Glutamatergic neuron (in vitro differentiated cells): ENCODE results near the gene CCDC85C. TPM values are rescaled to one million over a fixed set of nuclear protein-coding genes. Genes with fewer than 3 reads are reported as not detected.

Experiments
- DNase-seq: peaks from one replicate; pipeline ENCODE4 v3.0.0; 2022
- H3K27ac Mint-ChIP-seq: one replicate; pipeline ENCODE4 v1.8.0; 2020; ENCODE audit warnings: mild to moderate bottlenecking, mixed read lengths, inconsistent platforms; ENCODE audit not compliant: unreplicated experiment
- H3K27me3 Mint-ChIP-seq: one replicate; pipeline ENCODE4 v1.8.0; 2020; ENCODE audit warnings: mild to moderate bottlenecking, moderate library complexity, mixed read lengths, inconsistent platforms; ENCODE audit not compliant: unreplicated experiment
- H3K36me3 Mint-ChIP-seq: one replicate; pipeline ENCODE4 v1.8.0; 2020; ENCODE audit warnings: mild to moderate bottlenecking, mixed read lengths, inconsistent platforms; ENCODE audit not compliant: unreplicated experiment
- H3K4me1 Mint-ChIP-seq: one replicate; pipeline ENCODE4 v1.8.0; 2020; ENCODE audit warnings: mild to moderate bottlenecking, low read depth, mixed read lengths, inconsistent platforms; ENCODE audit not compliant: unreplicated experiment
- H3K4me3 Mint-ChIP-seq: one replicate; pipeline ENCODE4 v1.8.0; 2020; ENCODE audit warnings: mild to moderate bottlenecking, mixed read lengths, inconsistent platforms; ENCODE audit not compliant: unreplicated experiment
- H3K9me3 Mint-ChIP-seq: one replicate; pipeline ENCODE4 v1.8.0; 2020; ENCODE audit warnings: mild to moderate bottlenecking, moderate library complexity, mixed read lengths, inconsistent platforms; ENCODE audit not compliant: unreplicated experiment
- CTCF ChIP-seq: fragments of 200-600 bp; sonication (generic); IDR thresholded peaks from one replicate; pipeline ENCODE4 v1.5.0; 2021; ENCODE audit not compliant: partially characterized antibody, unreplicated experiment
- total RNA-seq: library from RNA; stranded (reverse); fragmentation: NEBNext Ultra II Directional; extraction: Animal tissue kit (Norgen Biotek cat#: 25700); gene quantifications from one replicate; pipeline ENCODE4 v1.2.1, GENCODE V29; 2021; ENCODE audit not compliant: unreplicated experiment

The CCDC85C gene
- total RNA-seq, 1 donor from 2014 or later = 32.3 TPM

- Mint-ChIP-seq H3K4me3 (no peak overlapping the region), H3K27me3 (peaks cover 8% of the 10 kb centered on the region), H3K36me3 (no peaks in the 10 kb centered on the region), H3K4me1 (peaks cover 10% of the 10 kb centered on the region), H3K9me3 (peaks cover 8% of the 10 kb centered on the region), H3K27ac (no peak overlapping the region)
- TF ChIP-seq CTCF = no peak
- no peak for DNase-seq
Measured at GRCh38 chr14:99519347-99519881, 84.6 kb downstream of the CCDC85C start.

- no peaks in the 10 kb centered on the region for H3K36me3 Mint-ChIP-seq
- peaks cover 8% of the 10 kb centered on the region for H3K4me1 Mint-ChIP-seq
- peaks cover 10% of the 10 kb centered on the region for H3K9me3 Mint-ChIP-seq
- DNase-seq = peak; percentile 79
- H3K4me3 Mint-ChIP-seq = no peak overlapping the region
- TF ChIP-seq CTCF = peak; percentile 99
- H3K27me3 Mint-ChIP-seq = peaks cover 8% of the 10 kb centered on the region
- no peak overlapping the region for H3K27ac Mint-ChIP-seq
Measured at GRCh38 chr14:99518441-99519346, 85.3 kb downstream of the CCDC85C start.

GRCh38 chr14:99517643-99518381, 86.2 kb downstream of the CCDC85C start:
- Mint-ChIP-seq H3K4me1 (peaks cover 8% of the 10 kb centered on the region), H3K9me3 (peaks cover 10% of the 10 kb centered on the region), H3K36me3 (no peaks in the 10 kb centered on the region), H3K27me3 (peaks cover 8% of the 10 kb centered on the region), H3K27ac (no peak overlapping the region), H3K4me3 (no peak overlapping the region)
- no peak for DNase-seq
- no peak for TF ChIP-seq CTCF

GRCh38 chr14:99516871-99517642, 87.0 kb downstream of the CCDC85C start:
- Mint-ChIP-seq H3K27me3 (peaks cover 8% of the 10 kb centered on the region), H3K27ac (no peak overlapping the region), H3K36me3 (no peaks in the 10 kb centered on the region), H3K9me3 (peaks cover 14% of the 10 kb centered on the region), H3K4me1 (peaks cover 10% of the 10 kb centered on the region), H3K4me3 (no peak overlapping the region)
- no peak for DNase-seq
- no peak for TF ChIP-seq CTCF
